GM23338 (cell line): ENCODE measurements around the gene CASK. TPM values are rescaled to one million over a fixed set of nuclear protein-coding genes. Genes with fewer than 3 reads are reported as not detected.

Experiments used
- ATAC-seq: fragments of 200-7000 bp; cut with Tn5 transposase; 3 replicates; pipeline ENCODE4 v1.9.1; 2020
- DNase-seq: peaks from one replicate; pipeline ENCODE4 v3.0.0-alpha.2; 2015; ENCODE audit warnings: low spot score
- H2AFZ ChIP-seq: fragments of 200-600 bp; sonication (generic); 2 replicates; pipeline ENCODE4 v1.8.0; 2016; ENCODE audit warnings: antibody characterized with exemption, mild to moderate bottlenecking, moderate library complexity
- H3F3A ChIP-seq: fragments of 200-600 bp; sonication (generic); replicated peaks from 2 replicates; pipeline ENCODE4 v1.8.0; 2017; ENCODE audit warnings: antibody characterized with exemption, mixed run types, low read depth
- H3K27ac ChIP-seq: fragments of 200-600 bp; sonication (generic); 2 replicates; pipeline ENCODE4 v1.6.1; 2016; ENCODE audit warnings: low read depth
- H3K27me3 ChIP-seq: fragments of 200-600 bp; sonication (generic); 2 replicates; pipeline ENCODE4 v1.8.0; 2016; ENCODE audit warnings: mild to moderate bottlenecking, mixed run types, moderate library complexity; ENCODE audit not compliant: insufficient read depth
- H3K36me3 ChIP-seq: fragments of 200-600 bp; sonication (generic); 2 replicates; pipeline ENCODE4 v1.8.0; 2016; ENCODE audit warnings: mild to moderate bottlenecking; ENCODE audit not compliant: insufficient read depth
- H3K4me1 ChIP-seq: fragments of 200-600 bp; sonication (generic); 2 replicates; pipeline ENCODE4 v1.8.0; 2016; ENCODE audit warnings: mild to moderate bottlenecking, moderate library complexity; ENCODE audit not compliant: insufficient read depth
- H3K4me2 ChIP-seq: fragments of 200-600 bp; sonication (generic); 2 replicates; pipeline ENCODE4 v1.7.1; 2017; ENCODE audit warnings: mixed run types
- H3K4me3 ChIP-seq: fragments of 200-600 bp; sonication (generic); 2 replicates; pipeline ENCODE4 v1.6.1; 2016; ENCODE audit warnings: mixed run types
- H3K79me2 ChIP-seq: fragments of 200-600 bp; sonication (generic); replicated peaks from 2 replicates; pipeline ENCODE4 v1.8.0; 2017; ENCODE audit warnings: mild to moderate bottlenecking; ENCODE audit not compliant: insufficient read depth
- H3K9me2 ChIP-seq: fragments of 200-600 bp; sonication (generic); 2 replicates; pipeline ENCODE4 v1.8.0; 2017; ENCODE audit not compliant: insufficient read depth
- H4K20me1 ChIP-seq: fragments of 200-600 bp; sonication (generic); replicated peaks from 2 replicates; pipeline ENCODE4 v1.8.0; 2017; ENCODE audit warnings: mild to moderate bottlenecking; ENCODE audit not compliant: insufficient read depth
- H3K27ac Mint-ChIP-seq: 2 replicates; pipeline ENCODE4 v1.8.0; 2020; ENCODE audit warnings: inconsistent platforms, mild to moderate bottlenecking, moderate library complexity, mixed read lengths
- H3K27me3 Mint-ChIP-seq: 3 replicates; pipeline ENCODE4 v1.8.0; 2022; ENCODE audit warnings: low read depth, mild to moderate bottlenecking, moderate library complexity, mixed read lengths, inconsistent platforms; ENCODE audit not compliant: insufficient read depth, poor library complexity
- H3K36me3 Mint-ChIP-seq: 3 replicates; pipeline ENCODE4 v1.8.0; 2021; ENCODE audit warnings: low read depth, mild to moderate bottlenecking, inconsistent platforms, moderate library complexity, mixed read lengths
- H3K4me1 Mint-ChIP-seq: 3 replicates; pipeline ENCODE4 v1.8.0; 2020; ENCODE audit warnings: mild to moderate bottlenecking, inconsistent platforms, mixed read lengths
- H3K4me3 Mint-ChIP-seq: 3 replicates; pipeline ENCODE4 v1.8.0; 2021; ENCODE audit warnings: moderate library complexity, mild to moderate bottlenecking, inconsistent platforms, mixed read lengths
- H3K9me3 Mint-ChIP-seq: 3 replicates; pipeline ENCODE4 v1.8.0; 2020; ENCODE audit warnings: moderate library complexity, mild to moderate bottlenecking, inconsistent platforms, mixed read lengths
- CREB1 ChIP-seq: fragments of 250-450 bp; sonication (Bioruptor Pico); IDR thresholded peaks from 2 replicates; pipeline ENCODE4 v1.5.0; 2020; ENCODE audit warnings: low read depth, mild to moderate bottlenecking, moderate library complexity
- EZH2 ChIP-seq: fragments of 200-600 bp; sonication (generic); IDR thresholded peaks from one replicate; pipeline ENCODE4 v1.8.0; 2017; ENCODE audit warnings: antibody characterized with exemption, mild to moderate bottlenecking, low read depth; ENCODE audit not compliant: unreplicated experiment
- EZH2phosphoT487 ChIP-seq: fragments of 200-600 bp; sonication (generic); IDR thresholded peaks from one replicate; pipeline ENCODE4 v1.8.1; 2018; ENCODE audit warnings: antibody characterized with exemption; ENCODE audit not compliant: unreplicated experiment
- JUNB ChIP-seq: IDR thresholded peaks from one replicate; pipeline ENCODE4 v1.6.1; 2016; ENCODE audit warnings: antibody characterized with exemption; ENCODE audit not compliant: unreplicated experiment
- NANOG ChIP-seq: IDR thresholded peaks from 2 replicates; pipeline ENCODE4 v1.6.1; 2016; ENCODE audit warnings: antibody characterized with exemption, borderline replicate concordance
- POLR2AphosphoS5 ChIP-seq: IDR thresholded peaks from 2 replicates; pipeline ENCODE4 v1.6.1; 2016; ENCODE audit warnings: antibody characterized with exemption, low read depth
- STAT1 ChIP-seq: IDR thresholded peaks from one replicate; pipeline ENCODE4 v1.6.1; 2016; ENCODE audit warnings: antibody characterized with exemption; ENCODE audit not compliant: unreplicated experiment
- ZNF114 ChIP-seq: fragments of 250-450 bp; sonication (Bioruptor Pico); IDR thresholded peaks from 2 replicates; pipeline ENCODE4 v1.5.0; 2020; ENCODE audit warnings: mild to moderate bottlenecking, moderate library complexity
- ZNF331 ChIP-seq: fragments of 250-450 bp; sonication (Bioruptor Pico); IDR thresholded peaks from 2 replicates; pipeline ENCODE4 v1.5.0; 2020; ENCODE audit warnings: low read depth, mild to moderate bottlenecking, moderate library complexity
- polyA plus RNA-seq: library from polyadenylated mRNA; unstranded; fragments of >200 nt; fragmentation: Nextera tagmentation; extraction: Ambion mirVana; gene quantifications from 2 replicates; pipeline ENCODE4 v1.2.1, GENCODE V29; 2016
- total RNA-seq: library from RNA; depleted of rRNA; stranded (reverse); fragments of >200 nt; shearing (Covaris generic); gene quantifications from 2 replicates; pipeline ENCODE4 v1.2.3, GENCODE V29; 2014
- TF ChIP-seq, protein P1 (sequence below): IDR thresholded peaks from one replicate; pipeline ENCODE4 v1.6.1; 2018; ENCODE audit warnings: antibody characterized with exemption; ENCODE audit not compliant: unreplicated experiment
- TF ChIP-seq, protein P2 (sequence below): fragments of 250-450 bp; sonication (Bioruptor Pico); IDR thresholded peaks from 2 replicates; pipeline ENCODE4 v1.5.0; 2020; ENCODE audit warnings: mild to moderate bottlenecking, moderate library complexity
- TF ChIP-seq, protein P3 (sequence below), 2 experiments: fragments of 200-600 bp in 1 of 2; sonication (generic) in 1 of 2; conservative IDR thresholded peaks; 2 replicates each; pipeline versions ENCODE4 v1.5.1 to v1.6.1; 2016 to 2017; ENCODE audit warnings: antibody characterized with exemption in 2 of 2, low read depth in 2 of 2, mild to moderate bottlenecking in 2 of 2, moderate library complexity in 1 of 2
- TF ChIP-seq, protein P4 (sequence below): IDR thresholded peaks from 2 replicates; pipeline ENCODE4 v1.6.1; 2016; ENCODE audit warnings: antibody characterized with exemption

CASK gene
- total and polyA plus RNA-seq, 2 experiments from 2014 or later = 15.3 to 44.4 TPM

DNA sequence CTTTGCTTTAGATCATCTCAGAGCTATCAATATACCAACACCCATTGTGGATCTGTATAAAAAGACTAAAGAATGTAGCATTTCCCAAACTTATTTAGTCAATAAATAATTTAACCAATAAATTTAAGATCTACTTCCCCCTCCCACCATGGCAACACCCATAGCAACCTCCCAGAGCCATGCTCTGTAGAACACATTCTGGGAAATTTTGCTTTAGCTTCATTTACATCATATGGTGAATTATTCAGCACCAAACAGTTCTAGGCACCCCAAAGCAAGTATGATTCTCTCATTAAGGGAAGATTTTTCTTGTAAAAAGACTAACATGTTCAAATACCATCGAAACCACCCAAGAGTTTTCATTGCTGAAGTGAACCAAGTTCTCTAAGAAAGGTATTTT, 315.1 kb downstream of the CASK start:
- Histone ChIP-seq H3K27ac (no peak overlapping the region), H3K9me2 (no peaks in the 10 kb centered on the region), H2AFZ (no peak overlapping the region), H3K4me2 (no peak overlapping the region), H3K4me1 (peaks cover 14% of the 10 kb centered on the region), H3F3A (no peaks in the 10 kb centered on the region), H4K20me1 (no peaks in the 10 kb centered on the region), H3K36me3 (no peaks in the 10 kb centered on the region), H3K4me3 (no peak overlapping the region), H3K27me3 (no peaks in the 10 kb centered on the region), H3K79me2 (no peaks in the 10 kb centered on the region)
- ATAC-seq = no peak
- H3K36me3 Mint-ChIP-seq = peaks cover 29% of the 10 kb centered on the region; the same call in 2 of the 3 replicates
- H3K27ac Mint-ChIP-seq = peak overlapping the region; percentile 68; the same call in 1 of the 2 replicates
- H3K4me3 Mint-ChIP-seq = no peak overlapping the region
- TF ChIP-seq ZNF331 (CRISPR knock-in tag) = no peak
- no peak for TF ChIP-seq POLR2AphosphoS5
- TF ChIP-seq JUNB = no peak
- no peak for TF ChIP-seq NANOG
- TF ChIP-seq ZNF114 (CRISPR knock-in tag) = no peak
- no peak for TF ChIP-seq EZH2phosphoT487
- TF ChIP-seq CREB1 (CRISPR knock-in tag) = no peak
- no peak for TF ChIP-seq STAT1
- TF ChIP-seq, protein P1, sequence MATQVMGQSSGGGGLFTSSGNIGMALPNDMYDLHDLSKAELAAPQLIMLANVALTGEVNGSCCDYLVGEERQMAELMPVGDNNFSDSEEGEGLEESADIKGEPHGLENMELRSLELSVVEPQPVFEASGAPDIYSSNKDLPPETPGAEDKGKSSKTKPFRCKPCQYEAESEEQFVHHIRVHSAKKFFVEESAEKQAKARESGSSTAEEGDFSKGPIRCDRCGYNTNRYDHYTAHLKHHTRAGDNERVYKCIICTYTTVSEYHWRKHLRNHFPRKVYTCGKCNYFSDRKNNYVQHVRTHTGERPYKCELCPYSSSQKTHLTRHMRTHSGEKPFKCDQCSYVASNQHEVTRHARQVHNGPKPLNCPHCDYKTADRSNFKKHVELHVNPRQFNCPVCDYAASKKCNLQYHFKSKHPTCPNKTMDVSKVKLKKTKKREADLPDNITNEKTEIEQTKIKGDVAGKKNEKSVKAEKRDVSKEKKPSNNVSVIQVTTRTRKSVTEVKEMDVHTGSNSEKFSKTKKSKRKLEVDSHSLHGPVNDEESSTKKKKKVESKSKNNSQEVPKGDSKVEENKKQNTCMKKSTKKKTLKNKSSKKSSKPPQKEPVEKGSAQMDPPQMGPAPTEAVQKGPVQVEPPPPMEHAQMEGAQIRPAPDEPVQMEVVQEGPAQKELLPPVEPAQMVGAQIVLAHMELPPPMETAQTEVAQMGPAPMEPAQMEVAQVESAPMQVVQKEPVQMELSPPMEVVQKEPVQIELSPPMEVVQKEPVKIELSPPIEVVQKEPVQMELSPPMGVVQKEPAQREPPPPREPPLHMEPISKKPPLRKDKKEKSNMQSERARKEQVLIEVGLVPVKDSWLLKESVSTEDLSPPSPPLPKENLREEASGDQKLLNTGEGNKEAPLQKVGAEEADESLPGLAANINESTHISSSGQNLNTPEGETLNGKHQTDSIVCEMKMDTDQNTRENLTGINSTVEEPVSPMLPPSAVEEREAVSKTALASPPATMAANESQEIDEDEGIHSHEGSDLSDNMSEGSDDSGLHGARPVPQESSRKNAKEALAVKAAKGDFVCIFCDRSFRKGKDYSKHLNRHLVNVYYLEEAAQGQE = no peak
- TF ChIP-seq, protein P2, sequence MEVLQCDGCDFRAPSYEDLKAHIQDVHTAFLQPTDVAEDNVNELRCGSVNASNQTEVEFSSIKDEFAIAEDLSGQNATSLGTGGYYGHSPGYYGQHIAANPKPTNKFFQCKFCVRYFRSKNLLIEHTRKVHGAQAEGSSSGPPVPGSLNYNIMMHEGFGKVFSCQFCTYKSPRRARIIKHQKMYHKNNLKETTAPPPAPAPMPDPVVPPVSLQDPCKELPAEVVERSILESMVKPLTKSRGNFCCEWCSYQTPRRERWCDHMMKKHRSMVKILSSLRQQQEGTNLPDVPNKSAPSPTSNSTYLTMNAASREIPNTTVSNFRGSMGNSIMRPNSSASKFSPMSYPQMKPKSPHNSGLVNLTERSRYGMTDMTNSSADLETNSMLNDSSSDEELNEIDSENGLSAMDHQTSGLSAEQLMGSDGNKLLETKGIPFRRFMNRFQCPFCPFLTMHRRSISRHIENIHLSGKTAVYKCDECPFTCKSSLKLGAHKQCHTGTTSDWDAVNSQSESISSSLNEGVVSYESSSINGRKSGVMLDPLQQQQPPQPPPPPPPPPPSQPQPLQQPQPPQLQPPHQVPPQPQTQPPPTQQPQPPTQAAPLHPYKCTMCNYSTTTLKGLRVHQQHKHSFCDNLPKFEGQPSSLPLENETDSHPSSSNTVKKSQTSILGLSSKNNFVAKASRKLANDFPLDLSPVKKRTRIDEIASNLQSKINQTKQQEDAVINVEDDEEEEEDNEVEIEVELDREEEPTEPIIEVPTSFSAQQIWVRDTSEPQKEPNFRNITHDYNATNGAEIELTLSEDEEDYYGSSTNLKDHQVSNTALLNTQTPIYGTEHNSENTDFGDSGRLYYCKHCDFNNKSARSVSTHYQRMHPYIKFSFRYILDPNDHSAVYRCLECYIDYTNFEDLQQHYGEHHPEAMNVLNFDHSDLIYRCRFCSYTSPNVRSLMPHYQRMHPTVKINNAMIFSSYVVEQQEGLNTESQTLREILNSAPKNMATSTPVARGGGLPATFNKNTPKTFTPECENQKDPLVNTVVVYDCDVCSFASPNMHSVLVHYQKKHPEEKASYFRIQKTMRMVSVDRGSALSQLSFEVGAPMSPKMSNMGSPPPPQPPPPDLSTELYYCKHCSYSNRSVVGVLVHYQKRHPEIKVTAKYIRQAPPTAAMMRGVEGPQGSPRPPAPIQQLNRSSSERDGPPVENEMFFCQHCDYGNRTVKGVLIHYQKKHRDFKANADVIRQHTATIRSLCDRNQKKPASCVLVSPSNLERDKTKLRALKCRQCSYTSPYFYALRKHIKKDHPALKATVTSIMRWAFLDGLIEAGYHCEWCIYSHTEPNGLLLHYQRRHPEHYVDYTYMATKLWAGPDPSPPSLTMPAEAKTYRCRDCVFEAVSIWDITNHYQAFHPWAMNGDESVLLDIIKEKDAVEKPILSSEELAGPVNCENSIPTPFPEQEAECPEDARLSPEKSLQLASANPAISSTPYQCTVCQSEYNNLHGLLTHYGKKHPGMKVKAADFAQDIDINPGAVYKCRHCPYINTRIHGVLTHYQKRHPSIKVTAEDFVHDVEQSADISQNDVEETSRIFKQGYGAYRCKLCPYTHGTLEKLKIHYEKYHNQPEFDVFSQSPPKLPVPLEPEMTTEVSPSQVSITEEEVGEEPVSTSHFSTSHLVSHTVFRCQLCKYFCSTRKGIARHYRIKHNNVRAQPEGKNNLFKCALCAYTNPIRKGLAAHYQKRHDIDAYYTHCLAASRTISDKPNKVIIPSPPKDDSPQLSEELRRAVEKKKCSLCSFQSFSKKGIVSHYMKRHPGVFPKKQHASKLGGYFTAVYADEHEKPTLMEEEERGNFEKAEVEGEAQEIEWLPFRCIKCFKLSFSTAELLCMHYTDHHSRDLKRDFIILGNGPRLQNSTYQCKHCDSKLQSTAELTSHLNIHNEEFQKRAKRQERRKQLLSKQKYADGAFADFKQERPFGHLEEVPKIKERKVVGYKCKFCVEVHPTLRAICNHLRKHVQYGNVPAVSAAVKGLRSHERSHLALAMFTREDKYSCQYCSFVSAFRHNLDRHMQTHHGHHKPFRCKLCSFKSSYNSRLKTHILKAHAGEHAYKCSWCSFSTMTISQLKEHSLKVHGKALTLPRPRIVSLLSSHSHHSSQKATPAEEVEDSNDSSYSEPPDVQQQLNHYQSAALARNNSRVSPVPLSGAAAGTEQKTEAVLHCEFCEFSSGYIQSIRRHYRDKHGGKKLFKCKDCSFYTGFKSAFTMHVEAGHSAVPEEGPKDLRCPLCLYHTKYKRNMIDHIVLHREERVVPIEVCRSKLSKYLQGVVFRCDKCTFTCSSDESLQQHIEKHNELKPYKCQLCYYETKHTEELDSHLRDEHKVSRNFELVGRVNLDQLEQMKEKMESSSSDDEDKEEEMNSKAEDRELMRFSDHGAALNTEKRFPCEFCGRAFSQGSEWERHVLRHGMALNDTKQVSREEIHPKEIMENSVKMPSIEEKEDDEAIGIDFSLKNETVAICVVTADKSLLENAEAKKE (CRISPR knock-in tag) = no peak
- TF ChIP-seq, protein P3, sequence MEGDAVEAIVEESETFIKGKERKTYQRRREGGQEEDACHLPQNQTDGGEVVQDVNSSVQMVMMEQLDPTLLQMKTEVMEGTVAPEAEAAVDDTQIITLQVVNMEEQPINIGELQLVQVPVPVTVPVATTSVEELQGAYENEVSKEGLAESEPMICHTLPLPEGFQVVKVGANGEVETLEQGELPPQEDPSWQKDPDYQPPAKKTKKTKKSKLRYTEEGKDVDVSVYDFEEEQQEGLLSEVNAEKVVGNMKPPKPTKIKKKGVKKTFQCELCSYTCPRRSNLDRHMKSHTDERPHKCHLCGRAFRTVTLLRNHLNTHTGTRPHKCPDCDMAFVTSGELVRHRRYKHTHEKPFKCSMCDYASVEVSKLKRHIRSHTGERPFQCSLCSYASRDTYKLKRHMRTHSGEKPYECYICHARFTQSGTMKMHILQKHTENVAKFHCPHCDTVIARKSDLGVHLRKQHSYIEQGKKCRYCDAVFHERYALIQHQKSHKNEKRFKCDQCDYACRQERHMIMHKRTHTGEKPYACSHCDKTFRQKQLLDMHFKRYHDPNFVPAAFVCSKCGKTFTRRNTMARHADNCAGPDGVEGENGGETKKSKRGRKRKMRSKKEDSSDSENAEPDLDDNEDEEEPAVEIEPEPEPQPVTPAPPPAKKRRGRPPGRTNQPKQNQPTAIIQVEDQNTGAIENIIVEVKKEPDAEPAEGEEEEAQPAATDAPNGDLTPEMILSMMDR (conservative IDR thresholded peaks at IDR 0.05; ENCODE audit: low read depth in 2 of 2) = no peak
- TF ChIP-seq EZH2 = no peak
- TF ChIP-seq, protein P4, sequence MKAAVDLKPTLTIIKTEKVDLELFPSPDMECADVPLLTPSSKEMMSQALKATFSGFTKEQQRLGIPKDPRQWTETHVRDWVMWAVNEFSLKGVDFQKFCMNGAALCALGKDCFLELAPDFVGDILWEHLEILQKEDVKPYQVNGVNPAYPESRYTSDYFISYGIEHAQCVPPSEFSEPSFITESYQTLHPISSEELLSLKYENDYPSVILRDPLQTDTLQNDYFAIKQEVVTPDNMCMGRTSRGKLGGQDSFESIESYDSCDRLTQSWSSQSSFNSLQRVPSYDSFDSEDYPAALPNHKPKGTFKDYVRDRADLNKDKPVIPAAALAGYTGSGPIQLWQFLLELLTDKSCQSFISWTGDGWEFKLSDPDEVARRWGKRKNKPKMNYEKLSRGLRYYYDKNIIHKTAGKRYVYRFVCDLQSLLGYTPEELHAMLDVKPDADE = no peak
- peaks cover 3% of the 10 kb centered on the region; the same call in 1 of the 3 replicates for H3K9me3 Mint-ChIP-seq
- H3K4me1 Mint-ChIP-seq = peaks cover 25% of the 10 kb centered on the region; the same call in 2 of the 3 replicates
- no peak for DNase-seq
- H3K27me3 Mint-ChIP-seq = no peaks in the 10 kb centered on the region
